Measurements from ENCODE around the gene CFHR1.

GRCh38 chr1:196858811-196859210 is 39.3 kb downstream of the CFHR1 start:
- no peak for TF ChIP-seq ARNTL (CRISPR knock-in tag; IDR thresholded peaks at IDR 0.05; ENCODE audit: borderline replicate concordance, low read depth)
- no peak for TF ChIP-seq TSHZ2 (CRISPR knock-in tag; IDR thresholded peaks at IDR 0.05)
- TF ChIP-seq RARB (CRISPR knock-in tag; IDR thresholded peaks at IDR 0.05) = no peak
- no peak for TF ChIP-seq CSRNP3 (CRISPR knock-in tag; IDR thresholded peaks at IDR 0.05)
- TF ChIP-seq ESRRG (CRISPR knock-in tag; IDR thresholded peaks at IDR 0.05) = no peak
- TF ChIP-seq PATZ1 (CRISPR knock-in tag; IDR thresholded peaks at IDR 0.05; ENCODE audit: borderline replicate concordance) = no peak
- TF ChIP-seq TOX (CRISPR knock-in tag; IDR thresholded peaks at IDR 0.05; ENCODE audit: borderline replicate concordance) = no peak
- no peak for TF ChIP-seq CSDC2 (CRISPR knock-in tag; IDR thresholded peaks at IDR 0.05)
- TF ChIP-seq ZC3H10 (CRISPR knock-in tag; IDR thresholded peaks at IDR 0.05) = no peak
- TF ChIP-seq ZNF565 (CRISPR knock-in tag; conservative IDR thresholded peaks at IDR 0.05; ENCODE audit: low read depth) = no peak
- no peak for TF ChIP-seq PPARA (CRISPR knock-in tag; IDR thresholded peaks at IDR 0.05; ENCODE audit: borderline replicate concordance)
- no peak for TF ChIP-seq CREB5 (CRISPR knock-in tag; IDR thresholded peaks at IDR 0.05; ENCODE audit: low read depth)
- TF ChIP-seq ZFP3 (CRISPR knock-in tag; IDR thresholded peaks at IDR 0.05) = no peak

Data from SK-N-SH treated with all-trans-retinoic acid at 6 μM for 48 hours (cell line).